Ishikawa (cell line): Measurements from ENCODE around the gene WDR64.

Experiments
- CEBPB ChIP-seq: IDR thresholded peaks from 2 replicates; pipeline ENCODE4 v1.6.1; 2012
- CREB1 ChIP-seq: IDR thresholded peaks from 2 replicates; pipeline ENCODE4 v1.6.1; 2012; ENCODE audit warnings: low read depth
- EGR1 ChIP-seq: IDR thresholded peaks from 2 replicates; pipeline ENCODE4 v1.6.1; 2012
- EP300 ChIP-seq: IDR thresholded peaks from 2 replicates; pipeline ENCODE4 v1.6.1; 2012; ENCODE audit warnings: borderline replicate concordance
- FOXM1 ChIP-seq: IDR thresholded peaks from 2 replicates; pipeline ENCODE4 v1.6.1; 2012; ENCODE audit warnings: low read depth, borderline replicate concordance
- MAX ChIP-seq: IDR thresholded peaks from 2 replicates; pipeline ENCODE4 v1.6.1; 2012
- NFIC ChIP-seq: IDR thresholded peaks from 2 replicates; pipeline ENCODE4 v1.6.1; 2012
- RAD21 ChIP-seq: IDR thresholded peaks from 2 replicates; pipeline ENCODE4 v1.6.1; 2012; ENCODE audit warnings: low read depth
- REST ChIP-seq: IDR thresholded peaks from 2 replicates; pipeline ENCODE4 v1.6.1; 2012; ENCODE audit warnings: low read depth, mild to moderate bottlenecking
- TAF1 ChIP-seq: IDR thresholded peaks from 2 replicates; pipeline ENCODE4 v1.6.1; 2012; ENCODE audit warnings: low read depth, mild to moderate bottlenecking
- TCF12 ChIP-seq: IDR thresholded peaks from 2 replicates; pipeline ENCODE4 v1.6.1; 2012; ENCODE audit warnings: low read depth
- TEAD4 ChIP-seq: IDR thresholded peaks from 2 replicates; pipeline ENCODE4 v1.6.1; 2012
- USF1 ChIP-seq: IDR thresholded peaks from 2 replicates; pipeline ENCODE4 v1.6.1; 2012
- YY1 ChIP-seq: IDR thresholded peaks from 2 replicates; pipeline ENCODE4 v1.6.1; 2012; ENCODE audit warnings: low read depth
- ZBTB7A ChIP-seq: IDR thresholded peaks from 2 replicates; pipeline ENCODE4 v1.6.1; 2012; ENCODE audit warnings: low read depth

Gene WDR64

GRCh38 chr1:241749041-241749944, 97.2 kb downstream of the WDR64 start:
- TF ChIP-seq FOXM1 (no peak), MAX (no peak)

GRCh38 chr1:241749945-241750695, 98.0 kb downstream of the WDR64 start:
- no peak for TF ChIP-seq TAF1
- TF ChIP-seq EGR1, result no peak
- no peak for TF ChIP-seq MAX
- no peak for TF ChIP-seq TCF12
- no peak for TF ChIP-seq CREB1
- no peak for TF ChIP-seq RAD21
- no peak for TF ChIP-seq NFIC
- TF ChIP-seq EP300, result no peak
- no peak for TF ChIP-seq TEAD4
- no peak for TF ChIP-seq USF1
- TF ChIP-seq FOXM1, result no peak

- no peak for TF ChIP-seq CEBPB
- TF ChIP-seq EP300, result no peak
- TF ChIP-seq ZBTB7A, result no peak
- TF ChIP-seq TAF1, result no peak
- no peak for TF ChIP-seq TCF12
- TF ChIP-seq MAX, result no peak
- TF ChIP-seq RAD21, result no peak
- TF ChIP-seq TEAD4, result no peak
- no peak for TF ChIP-seq CREB1
- TF ChIP-seq REST, result no peak
- TF ChIP-seq YY1, result no peak
- no peak for TF ChIP-seq FOXM1
- no peak for TF ChIP-seq EGR1
Measured at GRCh38 chr1:241751524-241751923, 99.4 kb downstream of the WDR64 start.

- no peak for TF ChIP-seq MAX
- TF ChIP-seq ZBTB7A, result no peak
- TF ChIP-seq TEAD4, result no peak
- no peak for TF ChIP-seq FOXM1
- TF ChIP-seq USF1, result no peak
- no peak for TF ChIP-seq EGR1
- no peak for TF ChIP-seq RAD21
- TF ChIP-seq EP300, result no peak
- TF ChIP-seq CEBPB, result no peak
Measured at GRCh38 chr1:241762713-241763339, 110.7 kb downstream of the WDR64 start.

GRCh38 chr1:241765390-241765789, 113.3 kb downstream of the WDR64 start:
- no peak for TF ChIP-seq FOXM1
- no peak for TF ChIP-seq EP300
- no peak for TF ChIP-seq TAF1
- no peak for TF ChIP-seq MAX
- no peak for TF ChIP-seq REST
- no peak for TF ChIP-seq CREB1
- TF ChIP-seq ZBTB7A, result no peak
- no peak for TF ChIP-seq CEBPB
- no peak for TF ChIP-seq TEAD4
- no peak for TF ChIP-seq EGR1
- TF ChIP-seq RAD21, result no peak
- no peak for TF ChIP-seq TCF12
